Panc1 (cell line): ENCODE results near the gene ADCK2.

Experiments
- SIN3A ChIP-seq: IDR thresholded peaks from 2 replicates; pipeline ENCODE4 v1.6.1; 2012; ENCODE audit warnings: low read depth, mild to moderate bottlenecking, low read length, moderate library complexity, borderline replicate concordance; ENCODE audit not compliant: insufficient read depth
- TF ChIP-seq, protein P1 (sequence below): fragments of 450-650 bp; IDR thresholded peaks from 2 replicates; pipeline ENCODE4 v1.5.1; 2017; ENCODE audit warnings: mild to moderate bottlenecking

DNA sequence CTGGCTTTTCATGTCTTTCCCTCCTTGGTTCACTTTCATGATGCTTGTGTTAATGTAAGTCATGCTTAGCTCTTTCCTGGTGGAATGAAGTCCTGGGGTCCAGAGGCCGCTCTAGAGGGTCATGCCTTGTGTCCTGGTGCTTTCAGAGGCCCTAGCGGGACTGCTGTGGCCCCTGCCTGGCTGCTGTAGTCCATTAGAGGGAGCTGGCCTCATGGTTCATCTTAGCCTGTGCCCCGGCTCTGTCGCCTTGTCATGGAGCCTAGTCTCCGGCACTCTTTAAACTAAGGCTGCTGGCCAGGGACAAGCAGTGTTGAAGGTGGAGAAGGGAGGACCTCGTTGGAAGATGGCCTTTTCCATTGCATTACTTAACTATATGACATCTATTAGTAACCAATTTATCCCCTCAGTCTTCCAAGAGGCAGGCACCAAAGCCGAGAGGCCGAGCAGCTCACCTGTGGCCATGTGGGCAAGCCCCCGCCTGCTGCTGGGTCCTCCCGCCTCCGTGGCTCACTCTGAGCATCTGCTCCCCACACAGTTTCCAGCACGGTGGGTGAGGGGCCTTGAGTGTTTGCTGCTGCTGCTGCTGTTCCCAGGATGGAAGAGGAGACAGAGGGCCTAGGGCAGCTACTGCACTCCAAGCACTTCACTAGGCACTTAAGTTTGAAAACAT is 18.8 kb downstream of the ADCK2 start:
- TF ChIP-seq, protein P1, sequence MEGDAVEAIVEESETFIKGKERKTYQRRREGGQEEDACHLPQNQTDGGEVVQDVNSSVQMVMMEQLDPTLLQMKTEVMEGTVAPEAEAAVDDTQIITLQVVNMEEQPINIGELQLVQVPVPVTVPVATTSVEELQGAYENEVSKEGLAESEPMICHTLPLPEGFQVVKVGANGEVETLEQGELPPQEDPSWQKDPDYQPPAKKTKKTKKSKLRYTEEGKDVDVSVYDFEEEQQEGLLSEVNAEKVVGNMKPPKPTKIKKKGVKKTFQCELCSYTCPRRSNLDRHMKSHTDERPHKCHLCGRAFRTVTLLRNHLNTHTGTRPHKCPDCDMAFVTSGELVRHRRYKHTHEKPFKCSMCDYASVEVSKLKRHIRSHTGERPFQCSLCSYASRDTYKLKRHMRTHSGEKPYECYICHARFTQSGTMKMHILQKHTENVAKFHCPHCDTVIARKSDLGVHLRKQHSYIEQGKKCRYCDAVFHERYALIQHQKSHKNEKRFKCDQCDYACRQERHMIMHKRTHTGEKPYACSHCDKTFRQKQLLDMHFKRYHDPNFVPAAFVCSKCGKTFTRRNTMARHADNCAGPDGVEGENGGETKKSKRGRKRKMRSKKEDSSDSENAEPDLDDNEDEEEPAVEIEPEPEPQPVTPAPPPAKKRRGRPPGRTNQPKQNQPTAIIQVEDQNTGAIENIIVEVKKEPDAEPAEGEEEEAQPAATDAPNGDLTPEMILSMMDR = no peak
- TF ChIP-seq SIN3A = no peak
